ENCODE measurements around the gene NIPSNAP2. TPM values are rescaled to one million over a fixed set of nuclear protein-coding genes. Genes with fewer than 3 reads are reported as not detected.

The NIPSNAP2 gene
- total and polyA plus RNA-seq, 8 donors = 35.6 to 133 (median 60.2) TPM

- Histone ChIP-seq H3K9me3 (no peaks in the 10 kb centered on the region), H3K4me1 (peaks cover 9 to 50% (median 27%) of the 10 kb centered on the region in 4 donors), H3K36me3 (peaks cover 0 to 26% (median 17%) of the 10 kb centered on the region in 4 donors), H3K27ac (peak overlapping the region in 1 of 5 donors; percentile 10), H3K27me3 (no peaks in the 10 kb centered on the region), H3K4me3 (no peak overlapping the region)
- TF ChIP-seq, protein P1, sequence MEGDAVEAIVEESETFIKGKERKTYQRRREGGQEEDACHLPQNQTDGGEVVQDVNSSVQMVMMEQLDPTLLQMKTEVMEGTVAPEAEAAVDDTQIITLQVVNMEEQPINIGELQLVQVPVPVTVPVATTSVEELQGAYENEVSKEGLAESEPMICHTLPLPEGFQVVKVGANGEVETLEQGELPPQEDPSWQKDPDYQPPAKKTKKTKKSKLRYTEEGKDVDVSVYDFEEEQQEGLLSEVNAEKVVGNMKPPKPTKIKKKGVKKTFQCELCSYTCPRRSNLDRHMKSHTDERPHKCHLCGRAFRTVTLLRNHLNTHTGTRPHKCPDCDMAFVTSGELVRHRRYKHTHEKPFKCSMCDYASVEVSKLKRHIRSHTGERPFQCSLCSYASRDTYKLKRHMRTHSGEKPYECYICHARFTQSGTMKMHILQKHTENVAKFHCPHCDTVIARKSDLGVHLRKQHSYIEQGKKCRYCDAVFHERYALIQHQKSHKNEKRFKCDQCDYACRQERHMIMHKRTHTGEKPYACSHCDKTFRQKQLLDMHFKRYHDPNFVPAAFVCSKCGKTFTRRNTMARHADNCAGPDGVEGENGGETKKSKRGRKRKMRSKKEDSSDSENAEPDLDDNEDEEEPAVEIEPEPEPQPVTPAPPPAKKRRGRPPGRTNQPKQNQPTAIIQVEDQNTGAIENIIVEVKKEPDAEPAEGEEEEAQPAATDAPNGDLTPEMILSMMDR (IDR thresholded peaks at IDR 0.05) = no peak
- TF ChIP-seq POLR2A (IDR thresholded peaks at IDR 0.05) (no peak), EP300 (IDR thresholded peaks at IDR 0.05) (no peak), POLR2AphosphoS5 (IDR thresholded peaks at IDR 0.05) (no peak)
- WGBS, 5 donors = 88 to 96% (median 93%) methylated on average over 7 of the region's 7 CpGs
- DNase-seq = no peak
- intact Hi-C loops (cut with DNase I; ENCODE audit: low total_unique reads) = no loop called here
Measured at GRCh38 chr7:55970561-55970960, 6.2 kb downstream of the NIPSNAP2 start.

GRCh38 chr7:55970978-55971377, 6.6 kb downstream of the NIPSNAP2 start:
- intact Hi-C loops (cut with DNase I; ENCODE audit: low total_unique reads) = no loop called here
- no peaks in the 10 kb centered on the region for H3K27me3 ChIP-seq
- WGBS, 5 donors = 24 to 63% (median 48%) methylated on average over 8 of the region's 8 CpGs
- no peaks in the 10 kb centered on the region for H3K9me3 ChIP-seq
- H3K36me3 ChIP-seq = peaks cover 0 to 26% (median 17%) of the 10 kb centered on the region in 4 donors
- H3K4me3 ChIP-seq = no peak overlapping the region
- DNase-seq = no peak
- TF ChIP-seq POLR2A (IDR thresholded peaks at IDR 0.05) (no peak), POLR2AphosphoS5 (IDR thresholded peaks at IDR 0.05) (no peak), EP300 (IDR thresholded peaks at IDR 0.05) (no peak)
- TF ChIP-seq, protein P1 (IDR thresholded peaks at IDR 0.05) = no peak
- peak overlapping the region in 1 of 5 donors; percentile 10 for H3K27ac ChIP-seq
- peaks cover 9 to 46% (median 23%) of the 10 kb centered on the region in 4 donors for H3K4me1 ChIP-seq

- no peak for DNase-seq
- H3K9me3 ChIP-seq = no peaks in the 10 kb centered on the region
- H3K27me3 ChIP-seq = no peaks in the 10 kb centered on the region
- intact Hi-C loops (cut with DNase I; ENCODE audit: low total_unique reads) = no loop called here
- H3K36me3 ChIP-seq = peaks cover 4 to 26% (median 17%) of the 10 kb centered on the region in 4 donors
- no peak overlapping the region for H3K4me3 ChIP-seq
- 94 to 97% (median 95%) methylated on average over 7 of the region's 7 CpGs for WGBS, 5 donors
- no peak overlapping the region for H3K27ac ChIP-seq
- H3K4me1 ChIP-seq = peaks cover 12 to 37% (median 23%) of the 10 kb centered on the region in 4 donors
- TF ChIP-seq, protein P1 (IDR thresholded peaks at IDR 0.05) = no peak
- TF ChIP-seq POLR2AphosphoS5 (IDR thresholded peaks at IDR 0.05) (no peak), EP300 (IDR thresholded peaks at IDR 0.05) (no peak), POLR2A (IDR thresholded peaks at IDR 0.05) (no peak)
Measured at GRCh38 chr7:55973747-55974250, 9.4 kb downstream of the NIPSNAP2 start.

- no peak for DNase-seq
- Histone ChIP-seq H3K4me1 (peaks cover 2 to 21% (median 13%) of the 10 kb centered on the region in 4 donors), H3K36me3 (peaks cover 13 to 33% (median 31%) of the 10 kb centered on the region in 4 donors), H3K9me3 (no peaks in the 10 kb centered on the region), H3K4me3 (no peak overlapping the region), H3K27me3 (no peaks in the 10 kb centered on the region), H3K27ac (no peak overlapping the region)
- intact Hi-C loops (cut with DNase I; ENCODE audit: low total_unique reads) = no loop called here
- TF ChIP-seq POLR2A (IDR thresholded peaks at IDR 0.05) = no peak
- no peak for TF ChIP-seq EP300 (IDR thresholded peaks at IDR 0.05)
- TF ChIP-seq POLR2AphosphoS5 (IDR thresholded peaks at IDR 0.05) = no peak
- TF ChIP-seq, protein P1 (IDR thresholded peaks at IDR 0.05) = no peak
- 73 to 89% (median 81%) methylated on average over 7 of the region's 7 CpGs for WGBS, 5 donors
Measured at GRCh38 chr7:55975988-55976633, 11.7 kb downstream of the NIPSNAP2 start.

All from stomach (tissue), 9 donors.